MCF 10A (cell line): ENCODE measurements around the gene RNF207. TPM values are rescaled to one million over a fixed set of nuclear protein-coding genes. Genes with fewer than 3 reads are reported as not detected.
A peak's percentile ranks its signal among the peaks of the same experiment; 100 is the strongest.

Source experiments
- BruUV-seq: library from RNA; stranded (reverse); fragments of 400-500 nt; replicated peaks from 2 replicates; lab custom pipeline; 2021; lab: Mats Ljungman, UMichigan
- CTCF ChIA-PET: fragments of 300-600 bp; sonication (Branson Sonifier 250); formaldehyde crosslinking; extraction: SDS; loops from one replicate; lab custom pipeline; 2021; ENCODE audit warnings: antibody characterized with exemption, inconsistent platforms; lab: Yijun Ruan, JAX
- POLR2A ChIA-PET: fragments of 300-600, 350-650 bp; sonication (Branson Sonifier 250); formaldehyde crosslinking; extraction: SDS; loops from one replicate; lab custom pipeline; 2020; ENCODE audit warnings: antibody characterized with exemption, inconsistent platforms; lab: Yijun Ruan, JAX
- DNase-seq: peaks from one replicate; pipeline ENCODE4 v3.0.0-alpha.2; 2018; ENCODE audit not compliant: unreplicated experiment
- H3K27ac Mint-ChIP-seq: one replicate; pipeline ENCODE4 v1.8.0; 2022; ENCODE audit warnings: mild to moderate bottlenecking, low read depth, mixed read lengths; ENCODE audit not compliant: unreplicated experiment
- H3K27me3 Mint-ChIP-seq: one replicate; pipeline ENCODE4 v1.8.0; 2022; ENCODE audit warnings: mixed read lengths; ENCODE audit not compliant: insufficient read depth, unreplicated experiment
- H3K36me3 Mint-ChIP-seq: one replicate; pipeline ENCODE4 v1.8.0; 2022; ENCODE audit warnings: mild to moderate bottlenecking, moderate library complexity, mixed read lengths; ENCODE audit not compliant: insufficient read depth, unreplicated experiment
- H3K4me1 Mint-ChIP-seq: one replicate; pipeline ENCODE4 v1.8.0; 2022; ENCODE audit warnings: mixed read lengths; ENCODE audit not compliant: insufficient read depth, unreplicated experiment
- H3K4me3 Mint-ChIP-seq: one replicate; pipeline ENCODE4 v1.8.0; 2022; ENCODE audit warnings: mild to moderate bottlenecking, moderate library complexity, mixed read lengths; ENCODE audit not compliant: unreplicated experiment
- H3K9me3 Mint-ChIP-seq: one replicate; pipeline ENCODE4 v1.8.0; 2022; ENCODE audit warnings: mixed read lengths; ENCODE audit not compliant: unreplicated experiment
- intact Hi-C: fragments of 100-400 bp; cut with micrococcal nuclease; formaldehyde crosslinking; loops from 2 replicates; pipeline ENCODE4 v1.14.1; 2022
- total RNA-seq: library from RNA; stranded (reverse); gene quantifications from 2 replicates; pipeline ENCODE4 v1.2.3, GENCODE V29; 2022
- TF ChIP-seq, protein P1 (sequence below): fragments of 200-600 bp; IDR thresholded peaks from one replicate; pipeline ENCODE4 v1.8.0; 2022; ENCODE audit warnings: antibody characterized with exemption, mild to moderate bottlenecking; ENCODE audit not compliant: unreplicated experiment

The RNF207 gene
- total RNA-seq, 1 experiment from 2014 or later, result 6.2 TPM

DNA sequence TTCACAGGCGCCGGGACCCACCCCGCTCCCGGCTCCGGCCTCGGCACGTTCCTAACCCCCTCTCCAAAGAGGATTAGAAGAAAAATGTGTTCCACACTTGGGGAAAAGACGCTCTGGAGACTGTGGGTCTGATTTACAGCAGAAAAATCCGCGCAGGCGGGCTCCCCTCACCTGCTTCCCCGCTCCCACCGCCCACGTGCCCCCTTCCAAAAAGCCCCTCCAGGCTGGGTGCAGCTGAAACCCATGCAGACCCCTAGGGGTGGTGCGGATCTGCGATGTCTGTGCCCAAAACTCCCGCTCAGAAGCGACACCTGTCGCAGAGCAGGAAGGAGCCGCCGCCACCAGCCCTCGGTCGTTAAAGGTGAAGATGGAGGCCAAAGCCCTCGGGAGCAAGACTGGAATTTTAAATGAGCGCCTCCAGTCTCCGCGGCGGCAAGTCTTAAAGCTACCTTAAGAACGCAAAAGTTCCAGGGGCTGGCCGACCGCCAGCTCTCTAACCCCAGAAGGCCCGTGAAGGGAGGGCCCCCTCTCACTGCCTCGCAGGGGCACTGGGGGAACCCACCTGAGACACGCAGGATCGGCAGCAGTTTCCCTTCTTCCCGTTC lies 25.1 kb upstream of the RNF207 start:
- DNase-seq, result no peak
- H3K36me3 Mint-ChIP-seq, result peaks cover 20% of the 10 kb centered on the region
- H3K27ac Mint-ChIP-seq, result no peak overlapping the region
- H3K9me3 Mint-ChIP-seq, result no peaks in the 10 kb centered on the region
- no peaks in the 10 kb centered on the region for H3K4me1 Mint-ChIP-seq
- intact Hi-C loops, result no loop called here
- no peak overlapping the region for H3K4me3 Mint-ChIP-seq
- TF ChIP-seq, protein P1, sequence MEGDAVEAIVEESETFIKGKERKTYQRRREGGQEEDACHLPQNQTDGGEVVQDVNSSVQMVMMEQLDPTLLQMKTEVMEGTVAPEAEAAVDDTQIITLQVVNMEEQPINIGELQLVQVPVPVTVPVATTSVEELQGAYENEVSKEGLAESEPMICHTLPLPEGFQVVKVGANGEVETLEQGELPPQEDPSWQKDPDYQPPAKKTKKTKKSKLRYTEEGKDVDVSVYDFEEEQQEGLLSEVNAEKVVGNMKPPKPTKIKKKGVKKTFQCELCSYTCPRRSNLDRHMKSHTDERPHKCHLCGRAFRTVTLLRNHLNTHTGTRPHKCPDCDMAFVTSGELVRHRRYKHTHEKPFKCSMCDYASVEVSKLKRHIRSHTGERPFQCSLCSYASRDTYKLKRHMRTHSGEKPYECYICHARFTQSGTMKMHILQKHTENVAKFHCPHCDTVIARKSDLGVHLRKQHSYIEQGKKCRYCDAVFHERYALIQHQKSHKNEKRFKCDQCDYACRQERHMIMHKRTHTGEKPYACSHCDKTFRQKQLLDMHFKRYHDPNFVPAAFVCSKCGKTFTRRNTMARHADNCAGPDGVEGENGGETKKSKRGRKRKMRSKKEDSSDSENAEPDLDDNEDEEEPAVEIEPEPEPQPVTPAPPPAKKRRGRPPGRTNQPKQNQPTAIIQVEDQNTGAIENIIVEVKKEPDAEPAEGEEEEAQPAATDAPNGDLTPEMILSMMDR, result no peak
- BruUV-seq, result no TSS peak
- peaks cover 37% of the 10 kb centered on the region for H3K27me3 Mint-ChIP-seq
- ChIA-PET CTCF (interaction anchor here (0.7 to 1.5 kb wide), 2 partner anchors 23 to 70 kb away, joined by 3 to 6 read pairs; no protein-coding TSS in a partner anchor), POLR2A (interaction anchor here (0.5 to 1.2 kb wide), 2 partner anchors 10 to 28 kb away, joined by 3 to 4 read pairs; no protein-coding TSS in a partner anchor)

DNA sequence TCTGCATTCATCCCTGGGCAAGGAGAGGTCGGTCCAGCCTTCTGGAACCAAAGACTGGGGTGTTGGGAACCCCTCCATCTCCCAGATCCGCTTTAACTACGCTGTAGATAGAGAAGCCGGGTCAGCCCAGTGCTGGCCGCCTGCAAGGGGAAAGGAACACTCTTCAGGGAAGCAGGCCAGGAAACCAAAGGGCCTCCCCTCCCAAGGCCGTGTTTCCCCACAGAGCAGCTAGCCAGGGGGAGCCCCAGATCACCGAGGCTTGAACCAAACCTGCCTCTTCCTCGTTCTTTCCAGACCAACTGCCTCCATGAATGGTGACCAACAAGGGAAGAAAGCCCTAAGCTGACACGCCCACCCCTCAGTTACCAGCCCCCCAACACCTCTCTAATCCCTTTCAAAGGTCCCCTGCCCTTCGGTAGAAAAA lies 24.6 kb upstream of the RNF207 start:
- no peaks in the 10 kb centered on the region for H3K9me3 Mint-ChIP-seq
- no peak overlapping the region for H3K27ac Mint-ChIP-seq
- TF ChIP-seq, protein P1, result no peak
- ChIA-PET CTCF (interaction anchor here (0.7 to 1.5 kb wide), 2 partner anchors 24 to 70 kb away, joined by 3 to 6 read pairs; no protein-coding TSS in a partner anchor), POLR2A (interaction anchor here (1.2 kb wide), 1 partner anchor 10 kb away, joined by 3 read pairs; no protein-coding TSS in a partner anchor)
- no peaks in the 10 kb centered on the region for H3K4me1 Mint-ChIP-seq
- H3K36me3 Mint-ChIP-seq, result peaks cover 26% of the 10 kb centered on the region
- DNase-seq, result no peak
- no TSS peak for BruUV-seq
- H3K27me3 Mint-ChIP-seq, result peaks cover 37% of the 10 kb centered on the region
- intact Hi-C loops, result no loop called here
- H3K4me3 Mint-ChIP-seq, result no peak overlapping the region

DNA sequence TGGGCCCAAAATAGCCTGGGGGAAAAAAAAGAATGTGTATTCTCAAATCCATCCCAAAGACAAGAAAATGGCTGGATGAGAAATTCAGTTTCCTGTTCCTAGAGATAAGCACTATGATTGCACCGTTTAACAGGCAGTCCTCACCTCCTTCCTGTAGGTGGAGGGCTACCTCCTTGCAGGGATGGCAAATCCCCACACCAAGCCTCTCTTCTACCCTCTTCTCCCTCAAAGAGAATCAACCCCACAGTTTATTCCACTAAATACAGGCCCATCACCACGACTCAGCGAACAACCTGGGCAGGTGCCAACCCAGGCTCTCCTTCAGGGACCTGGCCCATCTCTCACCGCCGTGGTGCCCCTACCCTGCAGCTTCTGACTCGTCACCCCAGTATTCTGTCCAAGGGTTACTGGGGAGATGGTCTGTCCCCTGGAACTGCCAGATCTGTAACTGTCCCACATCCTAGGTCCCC lies 22.4 kb upstream of the RNF207 start:
- peaks cover 21% of the 10 kb centered on the region for H3K27me3 Mint-ChIP-seq
- intact Hi-C loops, result no loop called here
- H3K27ac Mint-ChIP-seq, result no peak overlapping the region
- no peaks in the 10 kb centered on the region for H3K4me1 Mint-ChIP-seq
- no peak overlapping the region for H3K4me3 Mint-ChIP-seq
- ChIA-PET POLR2A (interaction anchor here (1.6 kb wide), 1 partner anchor 14 kb away, joined by 6 read pairs; no protein-coding TSS in a partner anchor), CTCF (interaction anchor here (0.6 to 1.4 kb wide), 4 partner anchors 11 to 70 kb away, joined by 4 to 5 read pairs (median 4); no protein-coding TSS in a partner anchor)
- H3K36me3 Mint-ChIP-seq, result peaks cover 48% of the 10 kb centered on the region
- BruUV-seq, result no TSS peak
- H3K9me3 Mint-ChIP-seq, result no peaks in the 10 kb centered on the region
- peak; percentile 31 for DNase-seq
- TF ChIP-seq, protein P1, result no peak

DNA sequence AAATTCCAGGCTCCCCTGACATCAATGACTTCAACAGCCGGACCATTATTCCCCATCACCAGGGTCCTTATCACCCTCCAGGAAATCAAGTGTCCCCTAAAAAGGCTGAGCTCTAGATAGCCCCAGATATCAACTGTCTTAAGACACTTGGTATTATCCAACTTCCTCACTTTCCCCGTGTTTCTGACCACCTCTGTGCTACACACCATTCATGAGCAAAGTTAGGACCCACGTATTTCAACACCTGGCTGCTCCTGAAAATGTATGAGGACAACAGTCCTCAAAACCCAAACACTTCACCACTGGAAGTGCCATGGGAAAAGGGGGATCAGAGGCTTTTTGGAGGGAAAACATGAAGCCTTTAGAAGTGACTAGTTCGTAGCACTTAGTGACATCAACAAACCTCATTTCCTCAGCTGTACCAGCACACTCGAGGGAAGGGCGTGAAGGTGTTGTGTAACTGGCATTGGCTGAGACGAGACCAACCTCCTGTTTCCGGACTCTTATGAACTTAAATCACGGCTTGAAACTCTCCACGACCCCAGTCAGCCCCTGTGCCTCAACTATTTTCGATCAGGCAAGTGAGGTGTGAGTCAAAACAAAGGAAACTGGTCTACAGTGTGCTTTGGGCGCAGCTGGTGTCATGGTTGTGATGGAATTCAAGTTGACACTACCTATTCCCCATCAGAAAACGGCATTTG lies 21.7 kb upstream of the RNF207 start:
- Mint-ChIP-seq H3K36me3 (peaks cover 55% of the 10 kb centered on the region), H3K27me3 (peaks cover 14% of the 10 kb centered on the region), H3K4me1 (peaks cover 5% of the 10 kb centered on the region), H3K27ac (no peak overlapping the region), H3K9me3 (no peaks in the 10 kb centered on the region), H3K4me3 (no peak overlapping the region)
- peak; percentile 47 for DNase-seq
- TF ChIP-seq, protein P1, result no peak
- intact Hi-C loops, result no loop called here
- BruUV-seq, result no TSS peak
- POLR2A ChIA-PET, result interaction anchor here (0.6 to 1.2 kb wide), 2 partner anchors 52 to 62 kb away, joined by 3 to 4 read pairs; no protein-coding TSS in a partner anchor
- CTCF ChIA-PET, result interaction anchor here (0.7 to 1.5 kb wide), 3 partner anchors 27 to 76 kb away, joined by 3 read pairs; no protein-coding TSS in a partner anchor
